Activated naive CD4-positive, alpha-beta T cell (primary cell): ENCODE data around the gene SAA4.
"Not testable (repeated sequence)": the region's sequence is repeated elsewhere in the genome, so short reads cannot be mapped to it uniquely, and the experiment has no call there.

Experiments used
- DNase-seq, 4 experiments: peaks; one replicate each; lab custom pipeline; 2025; lab: John Stamatoyannopoulos, UW

SAA4 gene

GRCh38 chr11:18246379-18247190 lies 10.0 kb upstream of the SAA4 start:
- DNase-seq: not testable (repeated sequence)

GRCh38 chr11:18245396-18245795 lies 8.8 kb upstream of the SAA4 start:
- no peak for DNase-seq

- peak in 1 of 4 experiments; percentile 6 for DNase-seq
These were observed 7.3 kb upstream of the SAA4 start for GRCh38 chr11:18243783-18244362.

- DNase-seq: no peak
These were observed 3.1 kb upstream of the SAA4 start for GRCh38 chr11:18239655-18240054.

GRCh38 chr11:18235394-18236334 lies 938 bp downstream of the SAA4 start:
- no peak for DNase-seq

- DNase-seq: no peak
These were observed 2.7 kb downstream of the SAA4 start for GRCh38 chr11:18233912-18234311.

GRCh38 chr11:18230859-18231258 lies 5.7 kb downstream of the SAA4 start:
- DNase-seq: no peak

GRCh38 chr11:18229501-18229900 lies 7.1 kb downstream of the SAA4 start:
- DNase-seq: no peak

GRCh38 chr11:18225913-18226312 lies 10.7 kb downstream of the SAA4 start:
- no peak for DNase-seq

GRCh38 chr11:18223591-18224387 lies 12.8 kb downstream of the SAA4 start:
- no peak for DNase-seq

GRCh38 chr11:18222814-18223421 lies 13.7 kb downstream of the SAA4 start:
- DNase-seq: no peak

GRCh38 chr11:18221274-18221876 lies 15.2 kb downstream of the SAA4 start:
- DNase-seq: no peak

GRCh38 chr11:18209058-18209457 lies 27.5 kb downstream of the SAA4 start:
- no peak for DNase-seq

GRCh38 chr11:18204771-18205170 lies 31.8 kb downstream of the SAA4 start:
- no peak for DNase-seq

- no peak for DNase-seq
These were observed 32.4 kb downstream of the SAA4 start for GRCh38 chr11:18204220-18204619.

GRCh38 chr11:18203723-18204122 lies 32.9 kb downstream of the SAA4 start:
- DNase-seq: no peak

- DNase-seq: not testable (repeated sequence)
These were observed 38.9 kb downstream of the SAA4 start for GRCh38 chr11:18197738-18198137.

GRCh38 chr11:18196532-18196931 lies 40.1 kb downstream of the SAA4 start:
- no peak for DNase-seq

- DNase-seq: no peak
These were observed 43.6 kb downstream of the SAA4 start for GRCh38 chr11:18193010-18193409.

- DNase-seq: no peak
These were observed 45.2 kb downstream of the SAA4 start for GRCh38 chr11:18191376-18191775.
